Esophagus muscularis mucosa (tissue), 3 donors: ENCODE results near the gene PTX4.

Source experiments
- EP300 ChIP-seq: sonication (generic); formaldehyde crosslinking; IDR thresholded peaks from one replicate; pipeline ENCODE4 v1.6.1; 2017; ENCODE audit warnings: antibody characterized with exemption
- POLR2AphosphoS5 ChIP-seq, 2 donors: sonication (generic); formaldehyde crosslinking; IDR thresholded peaks; one replicate each; pipeline ENCODE4 v1.6.1; 2017; ENCODE audit warnings: antibody characterized with exemption in 2 of 2

DNA sequence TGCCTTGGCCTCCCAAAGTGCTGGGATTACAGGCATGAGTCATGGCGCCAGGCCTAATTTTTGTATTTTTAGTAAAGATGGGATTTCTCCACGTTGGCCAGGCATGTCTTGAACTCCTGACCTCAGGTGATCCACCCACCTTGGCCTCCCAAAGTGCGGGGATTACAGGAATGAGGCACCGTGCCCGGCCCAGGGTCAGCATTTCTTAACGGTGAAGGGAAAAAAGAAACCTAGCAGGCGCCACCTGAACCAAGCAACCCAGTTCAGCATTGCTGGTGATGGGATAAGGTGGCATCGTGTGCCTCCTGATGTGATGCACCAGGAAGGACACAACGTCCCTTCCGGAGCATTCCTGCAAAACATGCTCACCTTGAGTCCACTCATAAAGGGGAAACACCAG, 11.7 kb downstream of the PTX4 start:
- TF ChIP-seq POLR2AphosphoS5 (IDR thresholded peaks at IDR 0.05) (no peak), EP300 (no peak)
